ENCODE data around the gene BRD1.

The BRD1 gene

GRCh38 chr22:49749227-49749626, 78.4 kb downstream of the BRD1 start:
- DNase-seq, result no peak

GRCh38 chr22:49748514-49748913, 79.2 kb downstream of the BRD1 start:
- DNase-seq, result no peak

- DNase-seq, result no peak
These were observed 80.0 kb downstream of the BRD1 start for GRCh38 chr22:49747716-49748115.

- no peak for DNase-seq
These were observed 80.5 kb downstream of the BRD1 start for GRCh38 chr22:49747130-49747529.

GRCh38 chr22:49746065-49746464, 81.6 kb downstream of the BRD1 start:
- DNase-seq, result no peak

- DNase-seq, result no peak
These were observed 87.4 kb downstream of the BRD1 start for GRCh38 chr22:49740242-49740641.

- DNase-seq, result no peak
These were observed 88.5 kb downstream of the BRD1 start for GRCh38 chr22:49739138-49739537.

- DNase-seq, result no peak
These were observed 89.1 kb downstream of the BRD1 start for GRCh38 chr22:49738566-49738965.

GRCh38 chr22:49738006-49738405, 89.7 kb downstream of the BRD1 start:
- DNase-seq, result no peak

- no peak for DNase-seq
These were observed 90.5 kb downstream of the BRD1 start for GRCh38 chr22:49737101-49737551.

GRCh38 chr22:49736538-49736937, 91.1 kb downstream of the BRD1 start:
- DNase-seq, result no peak

- DNase-seq, result no peak
These were observed 91.7 kb downstream of the BRD1 start for GRCh38 chr22:49735901-49736421.

GRCh38 chr22:49735411-49735900, 92.2 kb downstream of the BRD1 start:
- no peak for DNase-seq

- DNase-seq, result no peak
These were observed 92.8 kb downstream of the BRD1 start for GRCh38 chr22:49734882-49735281.

GRCh38 chr22:49734390-49734789, 93.3 kb downstream of the BRD1 start:
- no peak for DNase-seq

- no peak for DNase-seq
These were observed 94.0 kb downstream of the BRD1 start for GRCh38 chr22:49733631-49734030.

GRCh38 chr22:49730656-49731055, 97.0 kb downstream of the BRD1 start:
- no peak for DNase-seq

GRCh38 chr22:49728570-49729271, 99.0 kb downstream of the BRD1 start:
- DNase-seq, result no peak

GRCh38 chr22:49727881-49728569, 99.6 kb downstream of the BRD1 start:
- DNase-seq, result no peak

GRCh38 chr22:49727191-49727880, 100.3 kb downstream of the BRD1 start:
- DNase-seq, result no peak

- DNase-seq, result no peak
These were observed 101.0 kb downstream of the BRD1 start for GRCh38 chr22:49726701-49727101.

- no peak for DNase-seq
These were observed 101.5 kb downstream of the BRD1 start for GRCh38 chr22:49726022-49726681.

- no peak for DNase-seq
These were observed 102.2 kb downstream of the BRD1 start for GRCh38 chr22:49725516-49725915.
